GM21526 (cell line): ENCODE data around the gene CENPL.
"Not testable (repeated sequence)": the region's sequence is repeated elsewhere in the genome, so short reads cannot be mapped to it uniquely, and the experiment has no call there.

ENCODE experiments used
- ATAC-seq: cut with Tn5 transposase; IDR thresholded peaks from one replicate; pipeline ENCODE4 v1.9.1; 2021; ENCODE audit warnings: moderate library complexity; ENCODE audit not compliant: unreplicated experiment, low FRiP score

CENPL gene

GRCh38 chr1:173768206-173768605 is 56.5 kb downstream of the CENPL start:
- ATAC-seq = no peak

GRCh38 chr1:173764331-173764730 is 60.4 kb downstream of the CENPL start:
- ATAC-seq = not testable (repeated sequence)

DNA sequence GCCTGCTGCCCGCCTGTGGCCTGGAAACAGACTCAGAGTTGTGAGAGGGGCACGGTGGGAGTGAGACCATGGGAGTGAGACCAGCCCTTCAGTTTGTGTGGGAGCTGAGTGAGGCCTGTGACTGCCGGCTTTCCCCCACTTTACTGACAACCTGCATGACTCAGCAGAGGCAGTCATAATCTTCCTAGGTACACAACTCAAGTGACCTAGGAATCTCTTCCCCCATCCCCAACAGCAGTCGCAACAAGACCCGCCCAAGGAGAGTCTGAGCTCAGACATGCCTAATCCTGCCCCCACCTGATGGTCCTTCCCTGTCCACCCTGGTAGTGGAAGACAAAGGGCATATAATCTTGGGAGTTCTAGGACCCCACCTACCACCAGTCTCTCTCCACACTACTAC is 65.7 kb downstream of the CENPL start:
- ATAC-seq = no peak

DNA sequence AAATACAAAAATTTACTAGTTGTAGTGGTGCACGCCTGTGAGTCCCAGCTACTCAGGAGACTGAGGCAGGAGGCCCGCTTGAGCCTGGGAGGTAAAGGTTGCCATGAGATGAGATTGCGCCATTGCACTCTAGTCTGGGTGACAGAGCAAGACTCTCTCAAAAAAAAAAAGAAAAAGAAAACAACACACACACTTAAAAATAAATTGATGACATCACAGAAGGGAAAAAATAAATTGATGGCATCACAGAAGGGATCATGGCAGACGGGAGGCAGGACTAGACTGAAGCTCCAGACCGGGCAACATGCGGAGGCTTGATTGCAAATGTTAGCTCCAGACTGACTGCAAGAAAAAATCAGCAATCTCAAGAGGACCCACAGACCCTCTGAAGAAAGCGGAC is 66.6 kb downstream of the CENPL start:
- no peak for ATAC-seq

DNA sequence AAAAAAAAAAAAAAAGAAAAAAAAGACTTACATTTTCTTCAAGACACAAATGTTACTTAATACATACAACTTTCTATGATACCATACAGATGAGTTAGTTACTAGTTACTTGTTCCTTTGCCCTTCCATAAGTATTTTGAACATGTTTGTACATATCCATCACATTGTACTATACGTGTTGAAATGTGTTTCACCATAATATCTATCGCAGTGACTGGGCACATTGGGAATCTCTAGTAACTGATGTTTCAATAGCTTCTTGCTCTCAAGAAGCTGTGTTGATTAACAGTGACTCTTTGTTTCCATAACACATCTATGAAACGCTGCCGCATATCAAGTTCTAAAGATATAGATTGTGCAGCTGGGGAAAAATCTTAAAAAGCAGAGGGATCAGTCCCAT is 67.0 kb downstream of the CENPL start:
- no peak for ATAC-seq

- ATAC-seq = no peak
These were observed 70.9 kb downstream of the CENPL start for GRCh38 chr1:173753830-173754229.
